Activated naive CD4-positive, alpha-beta T cell treated with anti-CD3 and anti-CD28 coated beads, Interleukin-2, amount 50 U/mL, for 72 hours (primary cell): ENCODE measurements around the gene PBX2. TPM values are rescaled to one million over a fixed set of nuclear protein-coding genes. Genes with fewer than 3 reads are reported as not detected.

Experiments
- ATAC-seq, 2 donors: fragments of 150-1000 bp; cut with Tn5 transposase; 2 replicates each; pipeline ENCODE4 v1.10.0; 2021; ENCODE audit warnings: mild to moderate bottlenecking in 2 of 2, moderate library complexity in 2 of 2
- DNase-seq, 2 donors: peaks; one replicate each; pipeline ENCODE4 v3.0.0; 2021 to 2022; ENCODE audit warnings: low spot score in 2 of 2
- H3K27ac Mint-ChIP-seq, 2 donors: one replicate each; pipeline ENCODE4 v1.8.0; 2022; ENCODE audit warnings: mild to moderate bottlenecking in 2 of 2, mixed read lengths in 2 of 2
- H3K36me3 Mint-ChIP-seq, 2 donors: one replicate each; pipeline ENCODE4 v1.8.0; 2022; ENCODE audit warnings: mixed read lengths in 2 of 2
- H3K9me3 Mint-ChIP-seq, 2 donors: one replicate each; pipeline ENCODE4 v1.8.0; 2022; ENCODE audit warnings: mixed read lengths in 2 of 2
- total RNA-seq, 2 donors: library from RNA; stranded (reverse); gene quantifications; one replicate each; pipeline ENCODE4 v1.2.3, GENCODE V29; 2022

The PBX2 gene
- total RNA-seq, 2 donors from 2014 or later: 65.4 to 88.7 TPM

DNA sequence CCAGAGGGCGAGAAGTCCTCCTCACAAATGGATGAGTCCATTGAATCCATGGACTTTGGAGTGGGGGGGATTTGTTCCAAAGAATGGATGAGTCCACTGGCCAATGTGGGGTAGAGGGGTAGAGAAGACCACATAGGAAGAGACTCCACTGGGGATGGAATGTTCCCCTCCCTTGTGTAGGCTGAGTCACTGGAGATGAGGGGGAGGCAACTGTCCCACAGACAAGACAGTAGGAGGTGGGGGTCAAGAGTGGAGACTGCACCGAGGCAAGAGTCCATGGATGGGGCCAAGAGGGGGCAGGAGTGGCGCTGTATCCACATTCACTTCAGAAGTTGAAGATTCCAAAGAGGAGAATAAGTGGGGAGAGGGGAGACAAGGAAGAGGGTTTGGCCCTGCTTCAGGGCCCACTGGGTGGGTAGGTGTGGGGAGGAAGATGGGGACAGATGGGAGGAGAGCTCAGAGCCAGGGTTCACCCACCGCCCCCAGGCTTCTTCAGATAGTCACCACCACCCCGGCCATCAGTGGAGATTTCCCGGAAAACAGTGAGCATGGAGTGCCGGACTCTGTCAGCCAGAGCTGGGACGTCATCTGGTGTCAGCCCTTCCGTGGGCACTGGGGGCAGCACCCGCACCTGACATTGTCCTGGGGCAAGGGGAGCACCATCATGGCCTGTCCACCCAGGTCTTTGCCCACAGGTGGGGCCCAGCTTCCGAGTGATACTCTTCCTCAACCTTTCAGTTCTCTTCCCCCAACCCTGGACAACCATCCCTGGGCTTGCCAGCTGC is 21.0 kb downstream of the PBX2 start:
- Mint-ChIP-seq H3K27ac (peak overlapping the region; percentile 4 to 83), H3K9me3 (no peaks in the 10 kb centered on the region), H3K36me3 (peaks cover 0 to 10% of the 10 kb centered on the region in 2 donors)
- ATAC-seq (no peak), DNase-seq (no peak)

DNA sequence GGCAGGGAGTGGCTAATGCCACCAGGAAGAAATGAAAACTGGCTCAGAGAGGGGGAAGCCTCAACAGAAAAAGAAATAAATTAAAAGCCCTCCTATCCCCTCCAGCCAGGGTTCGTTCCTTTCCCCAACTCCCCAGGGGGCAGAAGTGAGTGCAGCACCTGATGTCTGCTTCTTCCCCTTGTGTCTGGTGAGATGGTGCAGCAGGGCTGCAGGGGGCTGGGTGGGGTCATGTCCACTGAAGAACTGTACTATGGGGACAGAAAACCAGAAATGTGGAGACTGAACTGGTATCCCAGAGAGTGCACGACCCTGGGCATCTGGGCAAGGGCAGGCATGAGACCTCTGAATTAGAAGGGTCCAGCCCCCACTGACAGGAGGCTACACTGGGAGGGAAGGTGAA is 21.7 kb downstream of the PBX2 start:
- Mint-ChIP-seq H3K36me3 (peaks cover 0 to 10% of the 10 kb centered on the region in 2 donors), H3K9me3 (no peaks in the 10 kb centered on the region), H3K27ac (peak overlapping the region; percentile 4 to 70)
- DNase-seq: no peak
- no peak for ATAC-seq

DNA sequence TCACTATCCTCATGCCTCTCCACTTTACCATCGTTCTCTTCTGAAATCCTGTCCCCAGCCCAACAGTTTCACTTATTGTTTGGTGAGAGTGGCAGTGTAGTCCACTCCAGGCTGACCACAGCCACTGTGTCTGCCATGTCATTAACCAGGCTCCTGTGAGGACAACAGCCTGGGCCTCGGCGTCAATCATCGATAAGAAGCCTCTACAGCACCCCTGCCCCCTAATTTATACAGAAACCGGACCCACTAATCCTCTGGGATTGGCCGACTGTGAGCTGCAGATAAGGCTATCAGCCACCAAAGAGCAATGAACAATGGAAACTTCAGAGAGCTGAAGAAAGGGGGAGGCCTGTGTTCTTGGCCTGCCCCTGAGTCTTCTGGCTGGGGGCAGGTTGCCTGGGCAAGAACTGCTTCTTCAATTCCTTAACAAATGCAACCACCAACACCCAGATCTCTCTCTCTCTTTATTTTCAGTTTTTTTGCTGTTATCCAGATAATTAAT is 22.2 kb downstream of the PBX2 start:
- peaks cover 0 to 10% of the 10 kb centered on the region in 2 donors for H3K36me3 Mint-ChIP-seq
- ATAC-seq: no peak
- DNase-seq: no peak
- H3K27ac Mint-ChIP-seq: peak overlapping the region; percentile 4 to 87
- no peaks in the 10 kb centered on the region for H3K9me3 Mint-ChIP-seq

DNA sequence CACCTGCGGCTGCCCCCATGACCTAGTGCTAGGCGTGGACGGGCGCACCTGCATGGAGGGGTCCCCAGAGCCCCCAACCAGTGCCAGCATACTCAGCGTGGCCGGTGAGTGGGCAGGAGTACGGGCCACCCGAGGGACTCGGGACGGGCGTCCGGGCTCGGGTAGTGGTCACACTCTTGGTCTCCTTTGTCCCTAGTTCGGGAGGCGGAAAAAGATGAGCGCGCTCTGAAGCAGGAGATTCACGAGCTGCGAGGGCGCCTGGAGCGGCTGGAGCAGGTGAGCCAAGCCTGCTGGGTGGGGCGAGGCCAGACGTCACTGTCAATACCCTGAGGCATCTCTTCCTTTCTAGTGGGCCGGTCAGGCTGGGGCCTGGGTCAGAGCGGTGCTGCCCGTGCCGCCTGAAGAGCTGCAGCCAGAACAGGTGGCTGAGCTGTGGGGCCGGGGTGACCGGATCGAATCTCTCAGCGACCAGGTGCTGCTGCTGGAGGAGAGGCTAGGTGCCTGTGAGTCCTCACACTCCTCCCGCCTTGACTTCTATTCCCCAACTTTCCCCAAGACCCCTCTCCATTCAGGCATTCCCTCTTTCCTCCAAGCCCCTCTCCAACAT is 22.7 kb downstream of the PBX2 start:
- Mint-ChIP-seq H3K27ac (peak overlapping the region; percentile 4 to 87), H3K36me3 (peaks cover 0 to 14% of the 10 kb centered on the region in 2 donors), H3K9me3 (no peaks in the 10 kb centered on the region)
- ATAC-seq: no peak
- no peak for DNase-seq

DNA sequence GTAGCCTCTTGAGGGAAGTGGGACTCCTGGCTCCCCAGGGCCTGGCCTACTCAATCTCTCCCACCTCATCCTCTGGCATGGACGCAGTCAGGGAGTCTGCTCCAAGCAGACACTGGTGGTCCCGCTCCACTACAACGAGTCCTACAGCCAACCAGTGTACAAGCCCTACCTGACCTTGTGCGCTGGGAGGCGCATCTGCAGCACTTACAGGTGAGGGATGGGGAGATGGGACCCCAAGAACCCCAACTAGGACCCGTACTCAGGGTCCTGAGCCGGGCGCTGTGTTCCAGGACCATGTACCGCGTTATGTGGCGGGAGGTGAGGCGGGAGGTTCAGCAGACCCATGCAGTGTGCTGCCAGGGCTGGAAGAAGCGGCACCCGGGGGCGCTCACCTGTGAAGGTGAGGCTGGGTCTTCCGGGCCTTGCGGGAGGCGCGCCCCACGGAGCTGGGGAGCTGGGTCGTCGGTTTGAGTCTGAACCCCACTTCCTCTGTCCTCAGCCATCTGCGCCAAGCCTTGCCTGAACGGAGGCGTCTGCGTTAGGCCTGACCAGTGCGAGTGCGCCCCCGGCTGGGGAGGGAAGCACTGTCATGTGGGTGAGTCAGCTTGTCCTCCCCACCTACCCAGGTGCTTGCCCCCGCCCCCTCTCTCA is 23.5 kb downstream of the PBX2 start:
- Mint-ChIP-seq H3K27ac (no peak overlapping the region), H3K9me3 (no peaks in the 10 kb centered on the region)
- no peak for ATAC-seq

DNA sequence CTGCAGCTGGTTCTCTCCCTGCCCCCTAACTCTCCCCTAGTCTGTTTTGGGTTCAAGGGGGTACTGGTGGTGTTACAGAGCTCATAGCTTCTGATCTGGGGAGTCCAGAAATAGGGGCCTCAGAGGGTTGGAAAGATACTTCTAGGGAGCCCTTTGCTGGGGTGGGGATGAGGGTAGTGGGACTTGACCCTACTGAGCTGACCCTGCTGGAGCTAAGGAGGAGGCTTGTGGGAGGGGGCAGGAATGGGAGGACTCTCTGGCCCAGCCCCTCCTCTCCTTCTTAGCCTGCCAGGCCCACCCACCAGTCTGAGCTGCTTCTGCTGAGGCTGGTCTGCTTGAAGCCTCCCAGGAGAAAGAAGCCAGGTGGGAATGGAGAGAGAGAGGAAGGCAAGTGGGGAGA is 25.7 kb downstream of the PBX2 start, which contains the start of gene EGFL8:
EGFL8 (plus strand) TSS at position 301 of the 400 bp plus-strand sequence. CDS start 1,571 bp downstream, outside the sequence.
- H3K9me3 Mint-ChIP-seq: no peaks in the 10 kb centered on the region
- ATAC-seq: no peak
- H3K27ac Mint-ChIP-seq: peak within 1 kb of the TSS; percentile 17 to 33
- DNase-seq: no peak
- peaks cover 0 to 4% of the 10 kb centered on the region in 2 donors for H3K36me3 Mint-ChIP-seq

More for the DNA sequence above, 23.5 kb downstream of the PBX2 start:
- no peak for DNase-seq
- peaks cover 0 to 14% of the 10 kb centered on the region in 2 donors for H3K36me3 Mint-ChIP-seq

DNA sequence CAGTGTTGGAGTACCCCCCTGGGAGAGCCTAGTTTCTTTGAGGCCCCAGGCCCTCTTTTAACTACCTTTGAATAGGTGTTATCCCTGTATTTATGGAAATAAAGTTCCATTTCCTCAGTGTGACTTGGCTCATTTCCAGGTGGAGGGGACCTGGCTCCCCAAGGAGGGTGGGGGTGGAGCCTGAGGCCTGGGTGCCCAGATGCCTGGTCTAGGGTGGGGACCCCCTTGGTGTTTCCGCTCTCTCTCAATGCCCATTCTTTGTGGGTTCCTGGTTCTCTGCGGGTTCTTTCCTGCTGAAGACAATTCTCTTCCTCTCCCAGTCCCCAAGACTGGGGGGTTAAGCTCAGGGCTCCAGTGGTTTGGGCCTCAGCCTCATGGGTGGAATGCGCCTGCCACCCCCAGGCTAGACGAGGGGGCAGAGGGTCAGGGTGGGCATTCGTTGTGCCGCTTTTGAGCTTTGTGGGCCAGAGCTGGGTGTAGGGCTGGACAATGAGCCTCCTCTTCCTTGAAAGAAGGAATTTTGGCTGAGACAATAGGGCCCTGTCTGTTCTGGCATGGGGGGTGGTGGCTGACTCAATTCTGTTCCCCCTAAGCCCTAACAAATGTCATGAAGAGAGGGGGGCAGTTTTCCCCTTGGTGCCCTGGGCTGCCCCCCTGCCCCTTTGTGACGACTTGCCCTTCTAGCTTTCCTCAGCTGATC is 26.3 kb downstream of the PBX2 start:
- H3K27ac Mint-ChIP-seq: peak overlapping the region; percentile 17 to 33
- DNase-seq: no peak
- H3K36me3 Mint-ChIP-seq: peaks cover 0 to 4% of the 10 kb centered on the region in 2 donors
- no peak for ATAC-seq
- H3K9me3 Mint-ChIP-seq: no peaks in the 10 kb centered on the region

DNA sequence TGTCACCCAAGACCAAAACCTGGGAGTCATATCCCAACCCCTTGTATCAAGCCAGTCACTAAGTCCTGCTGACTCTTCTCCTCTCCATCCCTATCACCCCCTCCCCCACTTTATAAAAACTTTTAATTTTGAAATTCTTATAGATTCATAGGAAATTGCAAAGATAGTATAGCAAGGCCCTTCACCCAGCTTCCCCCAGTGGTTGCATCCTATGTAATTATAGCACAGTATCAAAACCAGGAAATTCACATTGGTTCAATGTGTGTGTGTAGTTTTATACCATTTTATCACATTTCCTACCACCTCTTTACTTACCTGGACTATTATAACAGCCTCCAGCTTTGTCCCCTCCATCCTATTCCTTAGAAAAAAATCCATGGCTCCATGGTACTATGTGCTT is 31.9 kb downstream of the PBX2 start:
- no peaks in the 10 kb centered on the region for H3K9me3 Mint-ChIP-seq
- DNase-seq (no peak), ATAC-seq (no peak)
- H3K36me3 Mint-ChIP-seq: peaks cover 14 to 15% of the 10 kb centered on the region in 2 donors
- no peak overlapping the region for H3K27ac Mint-ChIP-seq

DNA sequence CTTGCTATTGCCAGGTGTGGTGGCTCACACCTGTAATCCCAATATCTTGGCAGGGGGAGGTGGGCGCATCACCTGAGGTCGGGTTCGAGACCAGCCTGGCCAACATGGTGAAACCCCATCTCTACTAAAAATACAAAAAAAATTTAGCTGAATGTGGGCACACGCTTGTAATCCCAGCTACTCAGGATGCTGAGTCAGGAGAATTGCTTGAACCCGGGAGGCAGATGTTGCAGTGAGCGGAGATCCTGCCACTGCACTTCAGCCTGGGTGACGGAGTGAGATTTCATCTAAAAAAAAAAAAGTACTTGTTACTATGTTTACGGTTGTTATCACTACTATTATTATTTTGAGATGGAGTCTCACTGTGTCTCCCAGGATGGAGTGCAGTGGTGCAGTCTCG is 33.1 kb downstream of the PBX2 start:
- peaks cover 11 to 14% of the 10 kb centered on the region in 2 donors for H3K36me3 Mint-ChIP-seq
- DNase-seq (no peak), ATAC-seq (no peak)
- no peaks in the 10 kb centered on the region for H3K9me3 Mint-ChIP-seq
- no peak overlapping the region for H3K27ac Mint-ChIP-seq

DNA sequence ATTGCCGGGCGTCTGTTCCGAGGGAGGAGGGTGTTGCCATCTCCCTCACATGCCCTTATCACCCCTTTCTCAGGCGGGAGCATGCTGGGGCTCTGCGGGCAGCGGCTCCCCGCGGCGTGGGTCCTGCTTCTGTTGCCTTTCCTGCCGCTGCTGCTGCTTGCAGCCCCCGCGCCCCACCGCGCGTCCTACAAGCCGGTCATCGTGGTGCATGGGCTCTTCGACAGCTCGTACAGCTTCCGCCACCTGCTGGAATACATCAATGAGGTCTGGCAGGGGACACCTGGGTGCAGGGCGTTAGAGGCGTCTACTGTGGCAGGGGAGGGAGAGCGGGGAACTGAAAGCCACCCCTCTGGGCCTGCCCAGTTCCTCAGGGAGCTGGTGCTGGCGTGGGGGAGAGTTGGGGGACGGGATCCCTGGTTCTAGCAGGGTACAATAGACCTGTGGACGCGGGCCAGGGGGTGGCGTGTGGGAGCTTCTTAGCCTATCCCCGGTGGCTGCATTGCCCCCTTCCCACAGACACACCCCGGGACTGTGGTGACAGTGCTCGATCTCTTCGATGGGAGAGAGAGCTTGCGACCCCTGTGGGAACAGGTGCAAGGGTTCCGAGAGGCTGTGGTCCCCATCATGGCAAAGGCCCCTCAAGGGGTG is 35.4 kb downstream of the PBX2 start:
- ATAC-seq: peak; percentile 79 to 88
- peak; percentile 64 to 76 for DNase-seq
- no peaks in the 10 kb centered on the region for H3K9me3 Mint-ChIP-seq

DNA sequence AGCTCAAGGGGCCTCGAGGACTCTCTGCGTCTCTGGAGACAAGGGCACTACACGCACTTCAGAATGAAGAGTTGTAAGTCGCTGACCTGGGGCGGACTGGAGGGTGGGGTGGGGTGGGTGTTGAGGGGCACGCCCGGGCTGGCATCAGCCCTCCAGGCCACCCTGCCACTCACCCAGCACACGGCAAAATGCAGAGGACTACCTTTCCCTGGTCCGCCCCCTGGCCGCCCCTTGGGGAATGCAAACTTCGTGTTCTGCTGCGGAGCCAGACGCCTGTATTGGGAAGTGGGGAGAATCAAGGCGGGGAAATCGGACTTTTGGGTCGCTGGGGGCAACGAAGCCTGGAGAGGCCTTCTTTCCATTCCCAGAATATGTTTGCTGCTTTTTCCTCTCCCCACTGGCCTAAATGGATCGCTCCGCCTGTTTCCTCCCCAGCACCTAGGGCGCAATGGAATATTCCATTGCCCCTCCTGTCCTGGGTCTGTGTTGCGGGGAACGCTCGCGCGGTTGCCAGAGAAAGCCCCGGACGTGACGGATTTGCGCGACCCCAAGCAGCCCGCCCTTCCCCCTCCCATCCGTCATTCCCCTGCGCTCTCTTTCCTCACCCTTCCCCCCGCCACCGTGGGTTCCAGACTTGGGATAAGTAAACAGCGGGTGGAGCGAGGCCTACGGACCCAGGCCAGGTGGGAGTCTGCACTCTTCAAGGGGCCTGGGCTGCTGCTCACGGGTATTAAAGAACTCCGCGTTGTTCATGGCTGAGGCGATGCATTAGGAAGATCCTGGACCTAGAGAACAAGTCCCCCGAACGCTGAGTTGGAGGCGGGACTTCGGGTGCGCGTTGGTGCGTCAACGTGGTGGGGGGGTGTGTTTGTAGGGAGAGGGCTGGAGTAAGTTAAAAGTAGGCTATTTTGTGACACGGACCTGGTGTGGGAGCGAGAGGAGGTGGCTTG is 36.2 kb downstream of the PBX2 start, which contains the start of gene PPT2:
PPT2 (plus strand) TSS at position 578 of the 950 bp plus-strand sequence. CDS start 454 bp downstream, outside the sequence.
- ATAC-seq: peak; percentile 75 to 80
- DNase-seq: peak; percentile 66 to 78
- Mint-ChIP-seq H3K27ac (peak within 1 kb of the TSS; percentile 83 to 95), H3K9me3 (no peaks in the 10 kb centered on the region), H3K36me3 (peaks cover 11 to 17% of the 10 kb centered on the region in 2 donors)

More for the DNA sequence above, 35.4 kb downstream of the PBX2 start:
- H3K36me3 Mint-ChIP-seq: peaks cover 11 to 14% of the 10 kb centered on the region in 2 donors
- peak overlapping the region; percentile 83 to 95 for H3K27ac Mint-ChIP-seq

DNA sequence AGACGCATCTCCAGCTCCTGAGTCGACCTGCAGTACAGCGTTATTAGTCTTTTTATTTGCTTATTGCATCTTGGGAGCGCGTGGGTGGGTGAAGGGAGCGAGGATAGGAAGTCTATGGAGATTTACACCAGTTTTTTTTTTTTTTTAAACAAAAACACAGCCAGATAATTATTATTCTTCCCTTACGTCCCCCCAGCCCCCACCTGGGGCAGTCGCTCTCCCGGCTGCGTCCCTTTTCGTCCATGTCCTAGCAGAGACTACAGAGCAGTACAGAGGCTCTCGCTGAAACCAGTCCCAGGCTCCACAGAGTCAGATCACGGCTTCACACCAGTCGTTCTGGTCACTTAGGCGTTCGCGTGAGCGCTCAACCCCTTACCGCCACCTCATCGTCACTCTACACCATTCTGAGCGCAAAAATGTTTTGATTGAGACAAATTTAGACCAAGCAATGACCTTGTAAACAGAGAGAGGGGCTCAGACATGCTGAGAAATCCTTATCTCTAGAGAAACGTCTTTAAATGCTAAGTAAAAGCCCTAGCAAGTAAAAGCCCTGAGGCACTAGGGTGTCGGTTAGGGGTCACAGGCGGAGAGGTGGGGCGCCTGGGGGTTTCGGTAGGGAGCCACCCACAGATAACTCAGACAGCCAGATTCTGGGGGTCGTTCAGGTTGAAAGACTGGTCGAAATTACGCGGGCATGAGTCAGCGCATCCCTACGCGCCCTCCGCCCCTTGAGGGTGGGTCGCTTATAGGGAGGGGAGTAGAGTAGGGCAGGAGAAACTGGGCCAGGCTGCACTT is 37.0 kb downstream of the PBX2 start:
- DNase-seq (no peak), ATAC-seq (no peak)
- Mint-ChIP-seq H3K27ac (peak overlapping the region; percentile 81 to 83), H3K9me3 (peaks cover 0 to 3% of the 10 kb centered on the region in 2 donors), H3K36me3 (peaks cover 7 to 25% of the 10 kb centered on the region in 2 donors)

DNA sequence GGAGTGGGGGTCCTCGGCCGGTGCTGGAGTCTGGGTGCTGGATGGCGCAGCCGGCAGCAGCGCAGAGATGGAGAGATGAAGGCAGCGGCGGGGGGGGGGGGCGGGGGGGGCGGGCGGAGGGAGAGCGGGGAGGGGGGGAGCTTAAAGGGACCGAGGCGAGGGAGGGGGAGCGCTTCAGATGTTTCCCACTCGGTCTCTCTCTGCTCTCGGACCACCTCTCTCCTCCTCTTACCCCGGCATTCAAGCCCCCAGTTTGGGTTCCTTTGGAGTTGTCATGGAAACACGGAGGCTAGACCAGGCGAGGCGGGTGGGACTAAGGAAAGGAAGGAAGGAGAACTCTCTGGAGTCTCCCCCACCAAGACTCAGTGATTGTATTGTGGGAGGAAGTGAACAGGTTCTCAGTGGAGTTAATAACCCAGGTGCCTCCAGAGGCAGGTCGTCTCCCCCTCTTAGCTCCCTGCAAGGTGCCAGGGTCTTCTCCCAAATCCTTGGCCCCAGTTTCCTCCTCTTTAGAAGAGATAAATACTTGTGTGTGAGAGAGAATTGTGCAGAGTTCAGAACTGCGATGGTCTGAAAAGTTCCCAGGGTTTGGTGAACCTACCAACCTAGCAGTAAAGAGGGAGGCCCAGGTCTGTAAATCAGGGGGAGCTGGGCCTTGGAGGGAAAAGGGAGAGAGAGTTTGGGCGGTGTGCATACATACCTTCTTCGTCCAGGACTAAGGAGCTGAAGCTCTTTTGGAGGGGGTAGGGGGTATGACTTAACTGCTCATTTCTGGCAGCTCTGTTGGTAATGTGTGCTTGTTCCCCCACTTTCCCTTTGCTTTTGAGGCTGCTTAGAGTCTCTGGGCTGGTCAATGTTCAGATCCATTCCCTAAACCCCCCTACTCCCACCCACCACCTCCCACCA is 37.9 kb downstream of the PBX2 start, which contains the start of gene PRRT1:
PRRT1 (minus strand) TSS at position 77 of the 906 bp plus-strand sequence. CDS start 112 bp downstream, outside the sequence.
- Mint-ChIP-seq H3K9me3 (peaks cover 0 to 4% of the 10 kb centered on the region in 2 donors), H3K27ac (peak within 1 kb of the TSS in 1 of 2 donors; percentile 14), H3K36me3 (peaks cover 7 to 18% of the 10 kb centered on the region in 2 donors)
- DNase-seq: no peak
- ATAC-seq: no peak
